Measurements from ENCODE around the gene RALGAPA1.

GRCh38 chr14:35851823-35852222, 42.7 kb upstream of the RALGAPA1 start:
- TF ChIP-seq CTCF (IDR thresholded peaks at IDR 0.05; ENCODE audit: low read depth, low read length, poor library complexity, severe bottlenecking) (no peak), EZH2phosphoT487 (IDR thresholded peaks at IDR 0.05; ENCODE audit: borderline replicate concordance, low read length) (no peak)

All from DOHH2 (cell line).